Tibial nerve (tissue), 4 donors: ENCODE measurements around the gene HOXD13.

Experiments used
- EP300 ChIP-seq, 2 donors: sonication (generic); formaldehyde crosslinking; IDR thresholded peaks; one replicate each; pipeline ENCODE4 v1.6.1; 2017; ENCODE audit warnings: antibody characterized with exemption in 2 of 2, mild to moderate bottlenecking in 1 of 2
- POLR2A ChIP-seq, 2 donors: fragments of 450-650 bp; IDR thresholded peaks; one replicate each; pipeline ENCODE4 v1.6.1; 2017; ENCODE audit warnings: antibody characterized with exemption in 2 of 2, mild to moderate bottlenecking in 2 of 2, moderate library complexity in 2 of 2
- TF ChIP-seq, protein P1 (sequence below), 5 experiments: fragments of 200-600 bp in 3 of 5; fragments of 450-650 bp in 2 of 5; sonication (generic) in 3 of 5; IDR thresholded peaks; one replicate each; pipeline ENCODE4 v1.5.1; 2016 to 2019; ENCODE audit warnings: antibody characterized with exemption in 5 of 5, mild to moderate bottlenecking in 3 of 5, moderate library complexity in 2 of 5

DNA sequence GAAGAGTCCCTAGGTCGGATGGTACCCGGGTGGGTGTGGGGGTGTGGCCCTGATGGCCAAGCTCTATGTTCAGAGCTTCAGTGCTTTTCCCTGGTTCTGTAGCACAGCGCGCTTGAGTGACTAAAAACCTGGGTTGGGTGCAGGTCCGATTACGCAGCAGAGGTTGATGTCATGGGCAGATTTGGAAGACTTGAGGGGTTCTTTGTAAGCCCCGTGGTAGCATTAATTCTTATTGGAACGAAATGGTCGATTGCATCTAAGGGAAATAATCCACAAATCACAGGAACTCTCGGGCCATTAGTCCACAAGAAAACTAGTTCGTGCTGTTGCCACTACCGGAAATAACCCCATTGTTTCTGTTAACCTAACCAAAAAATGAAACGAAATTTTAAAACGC lies 46.0 kb downstream of the HOXD13 start:
- TF ChIP-seq, protein P1, sequence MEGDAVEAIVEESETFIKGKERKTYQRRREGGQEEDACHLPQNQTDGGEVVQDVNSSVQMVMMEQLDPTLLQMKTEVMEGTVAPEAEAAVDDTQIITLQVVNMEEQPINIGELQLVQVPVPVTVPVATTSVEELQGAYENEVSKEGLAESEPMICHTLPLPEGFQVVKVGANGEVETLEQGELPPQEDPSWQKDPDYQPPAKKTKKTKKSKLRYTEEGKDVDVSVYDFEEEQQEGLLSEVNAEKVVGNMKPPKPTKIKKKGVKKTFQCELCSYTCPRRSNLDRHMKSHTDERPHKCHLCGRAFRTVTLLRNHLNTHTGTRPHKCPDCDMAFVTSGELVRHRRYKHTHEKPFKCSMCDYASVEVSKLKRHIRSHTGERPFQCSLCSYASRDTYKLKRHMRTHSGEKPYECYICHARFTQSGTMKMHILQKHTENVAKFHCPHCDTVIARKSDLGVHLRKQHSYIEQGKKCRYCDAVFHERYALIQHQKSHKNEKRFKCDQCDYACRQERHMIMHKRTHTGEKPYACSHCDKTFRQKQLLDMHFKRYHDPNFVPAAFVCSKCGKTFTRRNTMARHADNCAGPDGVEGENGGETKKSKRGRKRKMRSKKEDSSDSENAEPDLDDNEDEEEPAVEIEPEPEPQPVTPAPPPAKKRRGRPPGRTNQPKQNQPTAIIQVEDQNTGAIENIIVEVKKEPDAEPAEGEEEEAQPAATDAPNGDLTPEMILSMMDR (IDR thresholded peaks at IDR 0.05), result no peak
- TF ChIP-seq EP300 (IDR thresholded peaks at IDR 0.05) (no peak), POLR2A (IDR thresholded peaks at IDR 0.05) (no peak)
